Activated T-helper 9 cell treated with anti-CD3 and anti-CD28 coated beads, Interleukin-2, amount 50 U/mL, for 16 hours (primary cell): ENCODE data around the gene CRY2.

Source experiments
- DNase-seq: peaks from one replicate; pipeline ENCODE4 v3.0.0-alpha.2; 2020; ENCODE audit warnings: low read depth

Gene CRY2

GRCh38 chr11:45930951-45931570, 83.8 kb downstream of the CRY2 start:
- no peak for DNase-seq

GRCh38 chr11:45931739-45932138, 84.5 kb downstream of the CRY2 start:
- no peak for DNase-seq

DNA sequence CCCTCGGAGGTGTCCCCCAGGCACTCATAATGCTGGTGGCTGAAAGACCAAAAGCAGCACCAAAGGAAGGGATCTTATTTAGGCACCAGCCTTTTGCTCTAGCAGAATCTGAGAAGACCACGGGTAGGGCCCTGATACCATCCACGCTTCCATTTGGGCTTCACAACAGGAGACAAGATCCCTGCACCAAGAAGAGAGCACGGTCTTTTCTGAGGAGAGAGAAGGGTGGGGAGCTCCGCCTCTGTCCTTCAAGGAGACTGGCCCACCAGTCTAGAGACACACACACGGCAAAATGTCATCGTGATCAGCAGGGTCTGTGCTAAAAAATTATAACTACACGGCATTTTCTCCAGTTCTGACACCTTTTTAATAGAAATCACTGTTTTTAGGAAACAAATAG, 84.9 kb downstream of the CRY2 start:
- no peak for DNase-seq
